Suprapubic skin (tissue), 4 donors: Measurements from ENCODE around the gene SPOCK2. TPM values are rescaled to one million over a fixed set of nuclear protein-coding genes. Genes with fewer than 3 reads are reported as not detected.

Experiments used
- DNase-seq, 2 donors: peaks; one replicate each; pipeline ENCODE4 v3.0.0-alpha.2; 2019; ENCODE audit warnings: low spot score in 2 of 2
- H3K27ac ChIP-seq: fragments of 200-600 bp; sonication (generic); one replicate; pipeline ENCODE4 v1.5.1; 2019
- H3K27me3 ChIP-seq: fragments of 200-600 bp; sonication (generic); one replicate; pipeline ENCODE4 v1.5.1; 2019
- H3K36me3 ChIP-seq: fragments of 200-600 bp; sonication (generic); one replicate; pipeline ENCODE4 v1.5.1; 2019
- H3K4me1 ChIP-seq: fragments of 200-600 bp; sonication (generic); one replicate; pipeline ENCODE4 v1.5.1; 2019
- H3K4me3 ChIP-seq: fragments of 200-600 bp; sonication (generic); one replicate; pipeline ENCODE4 v1.5.1; 2019; ENCODE audit warnings: mild to moderate bottlenecking
- H3K9me3 ChIP-seq: fragments of 200-600 bp; sonication (generic); one replicate; pipeline ENCODE4 v1.5.1; 2019
- EP300 ChIP-seq: sonication (generic); formaldehyde crosslinking; IDR thresholded peaks from one replicate; pipeline ENCODE4 v1.6.1; 2017; ENCODE audit warnings: antibody characterized with exemption
- POLR2A ChIP-seq, 2 donors: fragments of 450-650 bp; IDR thresholded peaks; one replicate each; pipeline ENCODE4 v1.6.1; 2017; ENCODE audit warnings: antibody characterized with exemption in 2 of 2, mild to moderate bottlenecking in 2 of 2, moderate library complexity in 2 of 2
- POLR2AphosphoS5 ChIP-seq, 3 donors: sonication (generic); formaldehyde crosslinking; IDR thresholded peaks; one replicate each; pipeline ENCODE4 v1.6.1; 2017; ENCODE audit warnings: antibody characterized with exemption in 3 of 3
- WGBS: methylation state at CpG from one replicate; pipeline ENCODE4 v1.1.5; 2018; 5-methylcytosine and 5-hydroxymethylcytosine counted together
- total RNA-seq, 4 donors: library from RNA; depleted of rRNA; stranded (reverse); fragments of >200 nt; gene quantifications; one replicate each; pipeline ENCODE4 v1.1.0, GENCODE V29; 2016
- TF ChIP-seq, protein P1 (sequence below), 2 donors: fragments of 200-600 bp in 1 of 2; fragments of 450-650 bp in 1 of 2; sonication (generic) in 1 of 2; IDR thresholded peaks; one replicate each; pipeline ENCODE4 v1.5.1; 2016 to 2019; ENCODE audit warnings: antibody characterized with exemption in 2 of 2, mild to moderate bottlenecking in 1 of 2, moderate library complexity in 1 of 2

SPOCK2 gene
- total RNA-seq, 4 donors from 2014 or later = 1.5 to 3.7 (median 1.8) TPM

DNA sequence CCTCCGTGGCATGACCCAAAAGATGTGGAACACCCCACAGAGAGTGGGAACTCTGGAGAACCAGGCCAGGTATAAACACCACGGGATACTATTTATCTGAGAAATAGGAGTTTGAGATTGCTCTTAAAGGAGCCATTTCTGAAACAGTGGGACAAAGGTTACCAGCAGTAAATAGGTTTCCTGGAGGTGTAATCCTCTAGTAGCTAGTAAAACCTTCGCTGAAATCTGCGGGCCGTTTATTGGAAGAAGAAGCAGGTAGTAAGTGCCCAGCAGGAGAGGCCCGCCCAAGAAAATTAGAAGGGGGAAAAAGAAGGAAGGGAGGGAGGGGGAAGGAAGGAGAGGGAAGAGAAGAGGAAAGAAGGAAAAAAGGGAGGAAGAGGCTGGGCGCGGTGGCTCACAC lies 72.5 kb downstream of the SPOCK2 start:
- H3K27me3 ChIP-seq = no peaks in the 10 kb centered on the region
- H3K27ac ChIP-seq = no peak overlapping the region
- no peak for DNase-seq
- no peaks in the 10 kb centered on the region for H3K9me3 ChIP-seq
- no peak overlapping the region for H3K4me3 ChIP-seq
- TF ChIP-seq, protein P1, sequence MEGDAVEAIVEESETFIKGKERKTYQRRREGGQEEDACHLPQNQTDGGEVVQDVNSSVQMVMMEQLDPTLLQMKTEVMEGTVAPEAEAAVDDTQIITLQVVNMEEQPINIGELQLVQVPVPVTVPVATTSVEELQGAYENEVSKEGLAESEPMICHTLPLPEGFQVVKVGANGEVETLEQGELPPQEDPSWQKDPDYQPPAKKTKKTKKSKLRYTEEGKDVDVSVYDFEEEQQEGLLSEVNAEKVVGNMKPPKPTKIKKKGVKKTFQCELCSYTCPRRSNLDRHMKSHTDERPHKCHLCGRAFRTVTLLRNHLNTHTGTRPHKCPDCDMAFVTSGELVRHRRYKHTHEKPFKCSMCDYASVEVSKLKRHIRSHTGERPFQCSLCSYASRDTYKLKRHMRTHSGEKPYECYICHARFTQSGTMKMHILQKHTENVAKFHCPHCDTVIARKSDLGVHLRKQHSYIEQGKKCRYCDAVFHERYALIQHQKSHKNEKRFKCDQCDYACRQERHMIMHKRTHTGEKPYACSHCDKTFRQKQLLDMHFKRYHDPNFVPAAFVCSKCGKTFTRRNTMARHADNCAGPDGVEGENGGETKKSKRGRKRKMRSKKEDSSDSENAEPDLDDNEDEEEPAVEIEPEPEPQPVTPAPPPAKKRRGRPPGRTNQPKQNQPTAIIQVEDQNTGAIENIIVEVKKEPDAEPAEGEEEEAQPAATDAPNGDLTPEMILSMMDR (IDR thresholded peaks at IDR 0.05) = no peak
- TF ChIP-seq POLR2A (IDR thresholded peaks at IDR 0.05) (no peak), EP300 (no peak), POLR2AphosphoS5 (IDR thresholded peaks at IDR 0.05) (no peak)
- H3K36me3 ChIP-seq = no peaks in the 10 kb centered on the region
- 89% methylated on average over 8 of the region's 8 CpGs for WGBS
- peaks cover 21% of the 10 kb centered on the region for H3K4me1 ChIP-seq

DNA sequence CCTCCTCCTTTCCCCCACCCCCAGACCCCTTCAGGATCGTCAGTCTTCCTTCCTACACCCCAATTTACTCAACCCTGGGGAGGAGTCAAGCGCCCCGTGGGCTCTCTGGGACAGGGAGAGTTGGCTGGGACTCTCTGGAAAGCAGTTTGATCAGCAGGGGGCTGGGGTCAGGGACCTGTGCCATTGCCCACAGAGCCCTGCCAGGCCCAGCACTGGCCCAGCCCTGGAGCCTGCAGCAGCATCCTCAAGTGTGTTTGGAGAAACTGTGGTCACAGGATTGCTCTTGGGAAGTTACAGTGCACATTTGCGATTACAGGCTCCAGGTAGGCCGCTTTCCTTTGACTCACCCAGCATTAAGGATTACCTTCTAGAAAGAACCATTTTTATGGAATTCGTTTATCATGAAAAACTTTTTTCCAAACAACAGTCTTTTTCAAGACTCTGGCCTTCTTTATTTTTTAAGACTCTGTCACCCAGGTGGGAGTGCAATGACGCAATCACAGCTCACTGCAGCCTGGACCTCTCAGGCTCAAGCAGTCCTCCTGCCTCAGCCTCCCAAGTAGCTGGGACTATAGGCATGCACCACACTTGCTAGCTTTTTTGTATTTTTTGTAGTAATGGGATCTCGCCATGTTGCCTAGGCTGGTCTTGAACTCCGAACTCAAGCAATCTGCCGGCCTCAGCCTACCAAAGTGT lies 73.4 kb downstream of the SPOCK2 start:
- TF ChIP-seq, protein P1 (IDR thresholded peaks at IDR 0.05) = no peak
- TF ChIP-seq POLR2A (IDR thresholded peaks at IDR 0.05) (no peak), POLR2AphosphoS5 (IDR thresholded peaks at IDR 0.05) (no peak), EP300 (no peak)
- 81% methylated on average over 10 of the region's 10 CpGs for WGBS
- H3K27ac ChIP-seq = no peak overlapping the region

DNA sequence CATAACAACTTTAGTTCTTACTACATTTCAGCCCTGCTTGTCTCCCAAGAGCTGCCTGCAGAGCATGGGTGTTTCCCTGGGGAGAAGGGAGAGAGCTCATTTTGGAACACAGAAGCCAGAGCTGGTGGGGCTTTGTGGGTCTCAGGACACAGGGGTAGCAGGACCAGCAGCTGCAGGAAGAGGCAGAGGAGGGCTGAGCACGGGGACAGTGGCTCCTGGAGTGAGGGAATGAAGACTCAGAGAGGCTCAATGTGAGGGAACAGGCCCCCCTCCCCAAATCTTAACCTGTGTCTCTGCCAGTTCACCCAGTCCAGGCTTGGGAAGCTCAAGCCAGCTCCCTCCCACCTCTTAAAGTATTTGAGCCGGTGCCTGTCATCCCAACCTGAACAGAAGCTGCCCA lies 74.2 kb downstream of the SPOCK2 start:
- Histone ChIP-seq H3K4me1 (peaks cover 38% of the 10 kb centered on the region), H3K4me3 (no peak overlapping the region), H3K9me3 (no peaks in the 10 kb centered on the region), H3K36me3 (no peaks in the 10 kb centered on the region), H3K27ac (no peak overlapping the region), H3K27me3 (no peaks in the 10 kb centered on the region)
- WGBS = 79% methylated on average over 2 of the region's 2 CpGs
- DNase-seq = no peak
- TF ChIP-seq POLR2A (IDR thresholded peaks at IDR 0.05) = no peak
- TF ChIP-seq, protein P1 (IDR thresholded peaks at IDR 0.05) = no peak
- no peak for TF ChIP-seq EP300
- TF ChIP-seq POLR2AphosphoS5 (IDR thresholded peaks at IDR 0.05) = no peak

More for the DNA sequence above, 73.4 kb downstream of the SPOCK2 start:
- peaks cover 30% of the 10 kb centered on the region for H3K4me1 ChIP-seq
- no peaks in the 10 kb centered on the region for H3K27me3 ChIP-seq
- no peak overlapping the region for H3K4me3 ChIP-seq
- no peaks in the 10 kb centered on the region for H3K36me3 ChIP-seq
- no peaks in the 10 kb centered on the region for H3K9me3 ChIP-seq
- DNase-seq = no peak

DNA sequence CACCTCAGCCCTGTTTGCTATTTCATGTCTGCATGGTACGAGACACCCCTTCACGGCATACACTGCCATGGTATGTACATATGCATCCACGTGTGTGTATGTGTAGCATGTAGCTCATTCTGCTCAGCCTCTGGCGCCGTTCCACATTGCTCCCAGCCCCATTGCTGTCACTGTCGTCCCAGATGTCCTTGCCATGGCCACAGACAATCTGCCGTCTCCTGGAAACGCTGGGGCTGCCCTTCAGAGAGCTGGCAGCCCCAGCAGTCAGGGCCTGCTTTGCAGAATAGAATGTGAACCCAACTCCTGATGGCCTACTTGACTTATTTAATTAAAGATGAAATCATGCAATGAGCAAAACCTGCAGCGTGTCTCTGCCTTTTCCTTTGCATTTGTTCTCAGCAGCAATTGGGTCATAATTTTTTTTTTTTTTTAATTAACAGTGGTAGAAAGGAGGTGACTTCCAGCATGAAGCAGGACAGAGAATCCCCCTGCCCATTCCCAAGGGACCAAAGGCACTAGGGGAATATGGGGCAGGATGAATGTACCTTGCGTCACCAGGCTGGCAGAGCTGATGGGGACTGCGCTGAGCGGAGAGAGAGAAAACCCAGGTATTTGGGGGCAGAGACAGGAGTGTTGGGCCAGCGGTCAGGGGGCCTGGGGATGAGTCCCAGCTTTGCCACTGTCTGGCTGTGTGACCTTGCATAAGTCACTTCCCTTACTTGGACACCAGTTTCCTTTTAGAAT lies 75.0 kb downstream of the SPOCK2 start:
- Histone ChIP-seq H3K27me3 (no peaks in the 10 kb centered on the region), H3K27ac (no peak overlapping the region), H3K4me1 (peaks cover 46% of the 10 kb centered on the region), H3K4me3 (no peak overlapping the region), H3K9me3 (no peaks in the 10 kb centered on the region), H3K36me3 (peaks cover 2% of the 10 kb centered on the region)
- DNase-seq = no peak
- whole genome bisulfite sequencing = 78% methylated on average over 13 of the region's 13 CpGs
- TF ChIP-seq, protein P1 (IDR thresholded peaks at IDR 0.05) = no peak
- TF ChIP-seq POLR2AphosphoS5 (IDR thresholded peaks at IDR 0.05) (no peak), POLR2A (IDR thresholded peaks at IDR 0.05) (no peak), EP300 (no peak)

DNA sequence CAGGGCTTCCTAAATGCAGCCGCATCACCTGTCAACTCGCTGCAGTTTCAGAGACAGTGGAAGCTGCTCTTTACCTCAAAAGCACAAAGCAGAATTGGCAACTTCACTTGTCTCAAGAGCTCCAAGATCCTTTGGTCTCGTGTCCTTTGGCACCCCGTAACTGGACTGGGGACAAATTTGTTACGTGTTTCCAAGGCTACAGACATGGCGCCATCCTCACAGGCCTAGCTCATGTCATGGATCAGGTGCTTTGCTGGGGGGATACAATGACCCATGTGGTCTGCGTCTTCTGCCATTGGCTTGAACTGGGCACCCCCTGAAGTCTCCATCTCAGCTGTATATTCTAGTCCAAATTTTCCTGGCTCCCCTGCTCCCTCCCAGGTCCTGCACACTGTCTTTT lies 75.6 kb downstream of the SPOCK2 start:
- Histone ChIP-seq H3K27ac (no peak overlapping the region), H3K27me3 (no peaks in the 10 kb centered on the region), H3K4me3 (no peak overlapping the region), H3K4me1 (peaks cover 52% of the 10 kb centered on the region), H3K9me3 (no peaks in the 10 kb centered on the region), H3K36me3 (peaks cover 8% of the 10 kb centered on the region)
- WGBS = 90% methylated on average over 7 of the region's 7 CpGs
- no peak for DNase-seq
- TF ChIP-seq EP300 (no peak), POLR2AphosphoS5 (IDR thresholded peaks at IDR 0.05) (no peak), POLR2A (IDR thresholded peaks at IDR 0.05) (no peak)
- TF ChIP-seq, protein P1 (IDR thresholded peaks at IDR 0.05) = no peak
